Endothelial cell of umbilical vein (primary cell): ENCODE data around the gene GRK4. TPM values are rescaled to one million over a fixed set of nuclear protein-coding genes. Genes with fewer than 3 reads are reported as not detected.

Experiments
- BruUV-seq: library from RNA; stranded (reverse); fragments of 400-500 nt; replicated peaks from 2 replicates; lab custom pipeline; 2021; lab: Mats Ljungman, UMichigan
- CTCF ChIA-PET: fragments of 300-600, 350-600 bp; sonication (Branson Sonifier 250); formaldehyde crosslinking; loops from one replicate; lab custom pipeline; 2021; ENCODE audit warnings: antibody characterized with exemption, inconsistent platforms; lab: Charles Lee
- POLR2A ChIA-PET: fragments of 300-600, 350-600 bp; sonication (Branson Sonifier 250); formaldehyde crosslinking; loops from one replicate; lab custom pipeline; 2021; ENCODE audit warnings: antibody characterized with exemption, inconsistent platforms; lab: Charles Lee
- DNase-seq: peaks from one replicate; pipeline ENCODE4 v3.0.0-alpha.2; 2011; ENCODE audit warnings: low read depth, low spot score
- FAIRE-seq: peaks from 2 replicates; lab custom pipeline; 2011; peaks lifted over from hg19 to GRCh38; lab: Jason Lieb, UNC
- H2AFZ ChIP-seq: 2 replicates; pipeline ENCODE4 v1.6.0; 2012; ENCODE audit warnings: low read depth, low read length, control low read depth, inconsistent platforms
- H3K27ac ChIP-seq: 2 replicates; pipeline ENCODE4 v1.5.1; 2011; ENCODE audit warnings: low read depth, mild to moderate bottlenecking, control low read depth, low read length, moderate library complexity; ENCODE audit not compliant: insufficient read depth
- H3K27me3 ChIP-seq, 2 experiments: 2 replicates each; pipeline versions ENCODE4 v1.6.0 to v1.6.1; 2011; ENCODE audit warnings: low read length in 2 of 2, mixed read lengths in 1 of 2; ENCODE audit not compliant: control insufficient read depth in 2 of 2, insufficient read depth in 2 of 2
- H3K36me3 ChIP-seq, 2 experiments: 2 replicates in 1 of 2; 3 replicates in 1 of 2; pipeline ENCODE4 v1.5.1; 2011; ENCODE audit warnings: low read length in 2 of 2, mild to moderate bottlenecking in 1 of 2, moderate library complexity in 1 of 2; ENCODE audit not compliant: control insufficient read depth in 2 of 2, insufficient read depth in 2 of 2; ENCODE audit errors: extremely low read depth in 1 of 2
- H3K4me1 ChIP-seq: 3 replicates; pipeline ENCODE4 v1.5.1; 2011; ENCODE audit warnings: mild to moderate bottlenecking, low read length; ENCODE audit not compliant: control insufficient read depth, insufficient read depth; ENCODE audit errors: extremely low read depth
- H3K4me2 ChIP-seq: 2 replicates; pipeline ENCODE4 v1.6.1; 2011; ENCODE audit warnings: low read length, control low read depth, mixed read lengths; ENCODE audit not compliant: insufficient read depth
- H3K4me3 ChIP-seq, 3 experiments: fragments of 200-600 bp in 1 of 3; sonication (generic), shearing (Covaris generic) in 1 of 3; replicated peaks in 1 of 3; 2 replicates each; pipeline ENCODE4 v1.5.1; 2011 to 2016; ENCODE audit warnings: control low read depth in 3 of 3, low read length in 3 of 3, mild to moderate bottlenecking in 2 of 3, inconsistent platforms in 1 of 3, low read depth in 1 of 3, moderate library complexity in 1 of 3; ENCODE audit not compliant: insufficient read depth in 1 of 3
- H3K79me2 ChIP-seq: 2 replicates; pipeline ENCODE4 v1.6.0; 2012; ENCODE audit warnings: low read length, inconsistent platforms; ENCODE audit not compliant: control insufficient read depth, insufficient read depth
- H3K9ac ChIP-seq: replicated peaks from 2 replicates; pipeline ENCODE3; 2011; ENCODE audit warnings: low read length, control low read depth; ENCODE audit not compliant: insufficient read depth; ENCODE audit errors: extremely low read depth
- H3K9me1 ChIP-seq: replicated peaks from 3 replicates; pipeline ENCODE4 v1.6.0; 2011; ENCODE audit warnings: mild to moderate bottlenecking, low read length; ENCODE audit not compliant: control insufficient read depth, insufficient read depth; ENCODE audit errors: extremely low read depth
- H3K9me3 ChIP-seq: replicated peaks from 2 replicates; pipeline ENCODE4 v1.5.1; 2012; ENCODE audit warnings: low read length, inconsistent platforms; ENCODE audit not compliant: control insufficient read depth, insufficient read depth
- H4K20me1 ChIP-seq: replicated peaks from 2 replicates; pipeline ENCODE3; 2011; ENCODE audit warnings: mild to moderate bottlenecking, low read length; ENCODE audit not compliant: control insufficient read depth, insufficient read depth; ENCODE audit errors: extremely low read depth
- EZH2 ChIP-seq: IDR thresholded peaks from 2 replicates; pipeline ENCODE4 v1.6.1; 2012; ENCODE audit warnings: borderline replicate concordance, low read depth, mild to moderate bottlenecking, moderate library complexity, low read length, inconsistent platforms; ENCODE audit not compliant: severe bottlenecking
- FOS ChIP-seq: IDR thresholded peaks from 2 replicates; pipeline ENCODE4 v1.6.1; 2011; ENCODE audit warnings: mild to moderate bottlenecking, low read length, moderate library complexity, borderline replicate concordance; ENCODE audit not compliant: insufficient read depth
- GATA2 ChIP-seq: IDR thresholded peaks from 2 replicates; pipeline ENCODE4 v1.7.0; 2011; ENCODE audit warnings: low read depth, mild to moderate bottlenecking, moderate library complexity, mixed read lengths, low read length; ENCODE audit not compliant: insufficient read length, insufficient read depth
- JUN ChIP-seq: IDR thresholded peaks from 2 replicates; pipeline ENCODE4 v1.6.1; 2011; ENCODE audit warnings: borderline replicate concordance, low read depth; ENCODE audit not compliant: insufficient read length, insufficient read depth
- MYC ChIP-seq: IDR thresholded peaks from one replicate; pipeline ENCODE4 v1.6.1; 2011; ENCODE audit warnings: mild to moderate bottlenecking, low read depth, low read length
- POLR2A ChIP-seq: IDR thresholded peaks from 2 replicates; pipeline ENCODE4 v1.6.1; 2012; ENCODE audit warnings: low read depth, mild to moderate bottlenecking, control low read depth, low read length
- POLR2AphosphoS5 ChIP-seq: IDR thresholded peaks from 2 replicates; pipeline ENCODE4 v1.6.1; 2012; ENCODE audit warnings: low read depth, mild to moderate bottlenecking, control low read depth, low read length, moderate library complexity; ENCODE audit not compliant: insufficient read depth
- dilution Hi-C: fragments of 300-500 bp; cut with MboI; formaldehyde crosslinking; loops from one replicate; pipeline ENCODE4 v1.15.0; 2019; ENCODE audit warnings: low sequenced_read_pairs; ENCODE audit not compliant: extremely low pct_ligation_motif_present
- intact Hi-C: fragments of 100-400 bp; cut with micrococcal nuclease; formaldehyde crosslinking; loops from one replicate; pipeline ENCODE4 v1.10.0; 2022
- polyA plus RNA-seq, 4 experiments: library from polyadenylated mRNA; depleted of rRNA in 3 of 4; stranded (reverse) in 3 of 4; unstranded in 1 of 4; fragments of >200 nt; gene quantifications; 2 replicates each; pipeline versions ENCODE4 v1.2.1 to v1.2.3, GENCODE V29; 2011 to 2012; ENCODE audit warnings: missing spikeins in 1 of 4
- total RNA-seq: library from RNA; stranded (reverse); gene quantifications from 2 replicates; pipeline ENCODE4 v1.2.3, GENCODE V29; 2021
- TF ChIP-seq, protein P1 (sequence below), 2 donors: IDR thresholded peaks; 1 replicate in 1 of 2; 2 replicates in 1 of 2; pipeline ENCODE4 v1.5.1; 2011; ENCODE audit warnings: low read length in 2 of 2, mild to moderate bottlenecking in 2 of 2, moderate library complexity in 2 of 2, control low read depth in 1 of 2, inconsistent platforms in 1 of 2, low read depth in 1 of 2; ENCODE audit not compliant: insufficient read depth in 1 of 2; ENCODE audit errors: extremely low read depth in 1 of 2
- TF ChIP-seq, protein P2 (sequence below): IDR thresholded peaks from 2 replicates; pipeline ENCODE4 v1.6.1; 2011; ENCODE audit not compliant: insufficient read depth, insufficient read length

GRK4 gene
- total and polyA plus RNA-seq, 2 donors (not counting 3 experiments of a cell fraction or from before 2014, with no cell fraction given): 3.1 to 6.3 TPM

DNA sequence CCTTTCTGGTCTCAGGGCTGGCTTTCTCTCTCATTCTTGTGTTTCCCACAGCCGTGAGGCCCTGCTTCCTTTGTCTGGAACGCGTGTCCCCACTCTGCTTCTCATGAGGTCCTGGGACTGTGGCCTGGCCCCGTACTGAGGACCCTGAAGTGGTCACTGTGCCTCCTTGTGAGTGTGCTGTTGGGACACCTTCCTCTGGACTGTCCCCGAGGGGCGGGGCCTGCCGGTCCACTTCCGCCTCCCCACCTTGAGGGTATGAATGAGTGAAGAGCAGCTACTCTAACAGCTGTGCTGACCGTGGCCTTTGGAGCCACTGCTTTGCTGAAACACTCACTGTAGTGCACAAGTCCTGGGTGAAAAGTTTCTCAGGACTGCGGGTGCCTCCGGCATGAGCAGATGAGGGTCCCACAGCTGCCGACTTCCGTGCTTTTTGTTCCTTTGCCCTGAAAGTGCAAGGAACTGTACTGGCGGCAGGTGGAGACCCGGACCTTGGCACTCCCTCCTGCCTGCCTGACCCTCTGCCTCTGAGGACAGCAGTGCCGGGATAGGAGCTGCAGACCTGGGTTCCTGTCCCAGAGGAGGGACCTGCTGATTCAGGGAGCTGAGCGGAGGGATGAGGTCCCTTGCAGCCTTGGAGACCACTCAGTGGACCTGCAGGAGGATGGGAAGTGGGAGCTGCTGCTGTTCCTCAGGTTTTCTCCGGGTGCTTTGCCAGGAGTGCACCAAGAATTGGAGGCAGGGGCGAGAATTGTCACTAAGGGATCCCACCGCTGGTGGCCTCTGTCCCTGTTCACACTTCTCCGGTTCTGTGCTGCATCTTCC lies 73.0 kb downstream of the GRK4 start:
- no peak for TF ChIP-seq EZH2
- no peak for TF ChIP-seq POLR2AphosphoS5
- no peak for TF ChIP-seq MYC
- TF ChIP-seq, protein P1, sequence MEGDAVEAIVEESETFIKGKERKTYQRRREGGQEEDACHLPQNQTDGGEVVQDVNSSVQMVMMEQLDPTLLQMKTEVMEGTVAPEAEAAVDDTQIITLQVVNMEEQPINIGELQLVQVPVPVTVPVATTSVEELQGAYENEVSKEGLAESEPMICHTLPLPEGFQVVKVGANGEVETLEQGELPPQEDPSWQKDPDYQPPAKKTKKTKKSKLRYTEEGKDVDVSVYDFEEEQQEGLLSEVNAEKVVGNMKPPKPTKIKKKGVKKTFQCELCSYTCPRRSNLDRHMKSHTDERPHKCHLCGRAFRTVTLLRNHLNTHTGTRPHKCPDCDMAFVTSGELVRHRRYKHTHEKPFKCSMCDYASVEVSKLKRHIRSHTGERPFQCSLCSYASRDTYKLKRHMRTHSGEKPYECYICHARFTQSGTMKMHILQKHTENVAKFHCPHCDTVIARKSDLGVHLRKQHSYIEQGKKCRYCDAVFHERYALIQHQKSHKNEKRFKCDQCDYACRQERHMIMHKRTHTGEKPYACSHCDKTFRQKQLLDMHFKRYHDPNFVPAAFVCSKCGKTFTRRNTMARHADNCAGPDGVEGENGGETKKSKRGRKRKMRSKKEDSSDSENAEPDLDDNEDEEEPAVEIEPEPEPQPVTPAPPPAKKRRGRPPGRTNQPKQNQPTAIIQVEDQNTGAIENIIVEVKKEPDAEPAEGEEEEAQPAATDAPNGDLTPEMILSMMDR (IDR thresholded peaks at IDR 0.05; ENCODE audit: extremely low read depth in 1 of 2, insufficient read depth in 1 of 2, low read depth in 1 of 2, low read length in 2 of 2): no peak
- TF ChIP-seq FOS: no peak
- TF ChIP-seq GATA2: no peak
- TF ChIP-seq POLR2A: no peak
- TF ChIP-seq, protein P2, sequence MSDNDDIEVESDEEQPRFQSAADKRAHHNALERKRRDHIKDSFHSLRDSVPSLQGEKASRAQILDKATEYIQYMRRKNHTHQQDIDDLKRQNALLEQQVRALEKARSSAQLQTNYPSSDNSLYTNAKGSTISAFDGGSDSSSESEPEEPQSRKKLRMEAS: no peak
- TF ChIP-seq JUN: no peak
- dilution Hi-C loops (no loop called here), intact Hi-C loops (loop anchor here (2.0 to 5.0 kb wide), 2 partner anchors 58 to 74 kb away; partner anchors contain the start of genes GRK4 and NOP14)
- H3K4me3 ChIP-seq: no peak overlapping the region
- H3K9me3 ChIP-seq: no peaks in the 10 kb centered on the region
- no peak overlapping the region for H3K9ac ChIP-seq
- H2AFZ ChIP-seq: no peak overlapping the region
- H3K4me2 ChIP-seq: no peak overlapping the region
- no peaks in the 10 kb centered on the region for H3K4me1 ChIP-seq
- no peaks in the 10 kb centered on the region for H3K79me2 ChIP-seq
- H3K27ac ChIP-seq: no peak overlapping the region
- BruUV-seq: no TSS peak
- DNase-seq (no peak), FAIRE-seq (no peak)
- H3K36me3 ChIP-seq: no peaks in the 10 kb centered on the region
- CTCF ChIA-PET: interaction anchor here (1.2 to 2.2 kb wide), 4 partner anchors 44 to 73 kb away, joined by 3 to 35 read pairs (median 4); partner anchors contain the start of genes GRK4 and NOP14
- no peaks in the 10 kb centered on the region for H3K27me3 ChIP-seq
- no peaks in the 10 kb centered on the region for H4K20me1 ChIP-seq
- POLR2A ChIA-PET: no interaction called here
- H3K9me1 ChIP-seq: no peaks in the 10 kb centered on the region
